IPS-NIHi11 (cell line): ENCODE measurements around the gene CHST9.
"Not testable (repeated sequence)": the region's sequence is repeated elsewhere in the genome, so short reads cannot be mapped to it uniquely, and the experiment has no call there.

ENCODE experiments used
- DNase-seq: peaks from one replicate; pipeline ENCODE4 v3.0.0; 2012; ENCODE audit warnings: mixed read lengths, low spot score

CHST9 gene

DNA sequence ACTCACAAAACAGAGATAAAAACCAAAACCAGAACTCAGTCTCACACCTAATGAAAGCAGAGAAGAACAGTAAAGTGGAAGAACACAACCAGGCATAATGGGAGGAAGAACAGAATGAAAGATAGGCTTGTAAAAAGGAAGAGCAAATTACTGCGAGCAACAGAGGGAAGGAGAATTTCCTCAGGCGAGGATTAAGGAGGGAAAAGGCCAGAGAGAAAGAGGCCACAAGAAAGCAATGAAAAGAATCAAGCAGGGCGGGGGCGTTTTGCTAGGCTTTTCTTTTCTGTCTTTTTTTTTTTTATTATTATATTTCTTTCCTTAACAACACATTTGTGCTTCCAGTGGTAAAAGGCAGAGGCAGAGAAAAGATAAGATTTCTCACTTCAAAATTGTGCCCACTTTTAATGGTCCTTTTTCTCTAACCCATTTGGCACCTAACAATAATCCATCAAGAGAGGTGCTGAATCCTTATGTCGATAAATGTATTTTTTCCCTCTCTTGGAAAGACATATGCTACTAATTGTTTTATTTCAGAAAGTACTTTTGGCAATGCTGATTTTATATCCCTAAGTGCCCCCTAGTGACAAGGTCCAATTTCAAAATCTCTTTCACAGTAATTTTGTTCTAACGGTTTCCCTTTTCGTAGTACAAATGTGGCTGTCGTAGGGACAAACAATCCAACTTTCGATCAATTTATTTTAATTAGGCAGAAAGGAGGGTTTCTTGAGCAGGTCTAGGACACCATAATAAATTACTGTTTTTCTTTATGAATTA, 180.9 kb downstream of the CHST9 start:
- no peak for DNase-seq

DNA sequence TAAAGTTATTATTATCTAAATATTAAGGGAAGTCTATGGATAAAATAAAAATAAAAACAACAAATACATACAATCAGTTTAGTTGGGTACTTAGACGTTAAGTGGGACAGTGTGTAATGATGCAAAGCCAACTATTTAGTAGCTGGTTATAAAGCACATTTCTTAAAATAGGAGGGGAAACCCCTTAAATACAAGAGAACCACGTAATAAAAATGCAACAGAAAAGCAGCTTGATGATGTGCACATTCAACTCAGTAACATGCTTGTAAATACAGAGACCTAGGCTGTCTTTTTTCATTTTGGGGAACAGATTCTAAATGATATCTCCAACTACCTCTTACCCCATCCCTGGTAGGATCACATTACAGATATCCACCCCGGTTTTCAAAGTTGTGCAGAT, 185.3 kb downstream of the CHST9 start:
- DNase-seq = no peak

DNA sequence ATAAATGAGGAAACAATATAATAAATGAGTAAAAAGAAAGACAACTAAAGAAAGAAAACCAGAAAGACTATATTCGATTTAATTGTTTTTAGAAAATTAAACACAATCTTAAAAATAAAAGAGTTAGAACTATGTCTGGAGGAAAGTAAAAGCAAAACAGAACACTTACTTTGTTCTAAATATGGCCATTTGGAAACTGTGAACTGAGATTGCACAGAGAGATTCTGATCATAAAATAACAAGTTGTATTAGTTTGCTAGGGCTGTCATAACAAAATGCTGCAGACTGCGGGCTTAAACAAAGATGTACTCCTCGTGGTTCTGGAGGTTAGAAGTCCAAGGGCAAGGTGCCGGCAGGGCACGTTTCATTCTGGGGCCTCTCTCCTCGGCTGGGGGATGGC, 191.5 kb downstream of the CHST9 start:
- no peak for DNase-seq

DNA sequence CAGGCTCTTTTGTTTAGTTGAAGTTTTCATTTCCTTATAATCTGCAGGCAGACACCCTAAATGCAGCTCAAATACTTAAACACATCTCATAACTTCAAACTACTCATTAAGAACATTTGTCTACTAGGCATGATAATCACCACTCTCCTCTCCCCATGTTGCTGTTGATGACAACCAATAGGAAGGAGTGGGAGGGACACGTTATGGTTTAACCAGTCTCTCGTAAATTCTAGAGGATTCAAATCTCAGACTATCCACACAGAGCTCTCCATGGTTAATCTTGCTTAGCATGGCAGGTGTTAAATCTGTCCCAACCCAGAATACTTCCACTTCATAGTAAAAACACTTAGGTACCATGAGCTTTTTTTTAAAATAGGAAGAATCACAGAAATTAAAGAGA, 192.2 kb downstream of the CHST9 start:
- DNase-seq = no peak

DNA sequence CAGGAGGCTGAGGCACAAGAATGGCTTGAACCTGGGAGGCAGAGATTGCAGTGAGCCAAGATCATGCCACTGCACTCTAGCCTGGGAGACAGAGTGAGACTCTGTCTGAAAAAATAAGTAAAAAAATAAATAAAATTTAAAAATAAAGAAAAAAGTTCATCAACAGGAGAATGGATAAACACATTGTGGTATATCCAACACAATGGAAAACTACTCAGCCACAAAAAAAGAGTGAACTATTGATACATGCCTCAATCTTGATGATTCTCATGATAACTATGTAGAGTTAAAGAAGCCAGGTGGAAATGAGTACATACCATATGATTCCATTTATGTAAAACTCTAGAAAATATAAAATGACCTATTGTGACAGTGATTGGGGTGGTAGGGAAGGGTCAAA, 195.3 kb downstream of the CHST9 start:
- DNase-seq = no peak

DNA sequence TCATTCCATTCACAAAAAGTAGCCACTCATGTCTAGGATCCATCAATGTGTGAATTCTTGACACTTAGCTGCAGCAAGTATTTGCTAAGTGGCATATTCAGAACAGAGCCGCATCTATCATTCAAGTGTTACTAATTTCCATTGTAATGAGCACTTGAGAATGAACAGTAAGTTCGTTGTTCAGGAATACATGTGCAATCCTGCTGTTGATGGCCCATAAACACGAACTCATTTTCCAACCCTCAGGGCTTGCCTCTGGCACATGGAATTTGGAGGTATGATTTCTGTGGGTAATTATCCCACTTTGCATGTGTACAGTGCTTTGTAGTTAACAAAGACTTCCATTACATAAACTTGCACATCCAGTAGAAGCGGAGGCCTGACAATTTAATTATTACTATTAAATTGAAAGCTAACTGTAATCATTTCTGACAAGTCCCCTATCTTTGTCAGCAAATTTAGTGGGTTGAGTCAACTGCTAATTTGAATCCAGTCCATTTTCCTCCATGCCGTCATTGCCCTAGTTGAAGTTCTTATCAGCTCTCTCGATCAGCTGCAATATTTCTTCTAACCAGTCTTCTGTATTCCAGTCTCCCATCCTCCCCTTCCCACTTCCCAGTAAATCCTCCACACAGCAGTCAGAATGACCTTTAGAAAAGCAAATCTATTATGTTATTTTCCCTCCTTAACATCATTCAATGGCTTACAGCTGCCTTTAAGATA, 203.6 kb downstream of the CHST9 start:
- no peak for DNase-seq

DNA sequence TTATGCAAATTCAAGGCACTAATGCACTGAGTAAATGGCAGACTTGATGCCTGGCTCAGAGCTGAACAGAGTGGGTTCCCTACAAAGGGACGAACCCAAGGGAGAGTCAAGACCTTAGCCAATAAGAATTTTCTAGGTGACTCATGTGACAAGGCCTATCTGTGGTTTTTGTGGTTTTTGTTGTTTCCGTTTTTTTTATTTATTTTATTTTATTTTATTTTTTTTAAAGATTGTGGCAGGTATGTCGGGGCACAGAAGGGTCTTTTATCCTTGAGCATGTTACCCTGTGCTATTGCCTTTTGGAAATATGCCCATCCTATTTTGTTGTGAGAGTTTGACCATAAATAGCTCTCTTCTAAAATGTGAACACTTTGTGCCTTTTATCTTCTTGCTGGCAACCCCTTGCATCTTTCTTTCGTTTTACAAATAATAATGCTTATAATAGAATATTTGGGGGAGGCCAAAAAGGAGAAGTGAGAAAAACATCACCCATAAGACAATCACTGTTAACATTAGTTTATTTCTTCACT, 206.2 kb downstream of the CHST9 start:
- DNase-seq = no peak

DNA sequence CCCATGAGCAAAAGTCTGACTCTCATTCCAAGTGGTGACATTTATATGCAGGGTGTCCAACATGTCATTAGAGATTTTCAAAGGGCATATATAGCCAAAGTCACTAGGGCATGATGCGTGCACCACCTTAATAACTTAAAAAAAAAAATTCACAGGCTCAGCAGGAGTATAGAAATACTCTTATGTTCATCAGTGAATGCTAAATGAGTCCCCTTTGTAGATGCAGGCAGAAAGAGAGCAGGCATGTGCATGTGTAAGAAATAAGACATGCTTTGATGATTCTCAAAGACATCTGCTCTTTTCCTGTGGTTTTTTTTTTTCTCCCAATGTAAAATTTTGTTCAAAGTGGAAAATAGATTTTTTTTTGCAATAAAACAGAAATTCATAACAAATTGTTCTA, 207.3 kb downstream of the CHST9 start:
- DNase-seq = no peak

DNA sequence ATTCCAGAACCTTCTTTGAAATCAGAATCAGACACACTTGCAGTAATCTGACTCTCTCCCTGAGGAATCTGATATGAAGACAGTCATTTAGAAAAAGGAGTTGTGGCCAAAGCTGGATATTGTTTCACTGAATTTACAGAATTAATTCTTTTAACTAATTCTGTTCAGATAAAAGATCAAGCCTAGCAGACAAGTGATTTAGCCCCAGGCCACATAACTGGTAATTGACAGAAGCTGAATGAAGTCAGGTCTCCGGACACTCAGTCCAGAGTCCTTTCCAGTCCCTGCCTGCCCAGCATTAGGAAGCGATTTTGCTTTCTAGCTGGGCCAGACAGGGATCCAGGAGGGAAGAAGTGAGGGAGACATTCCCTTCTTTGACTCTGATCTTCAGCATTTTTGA, 208.9 kb downstream of the CHST9 start:
- DNase-seq = no peak

DNA sequence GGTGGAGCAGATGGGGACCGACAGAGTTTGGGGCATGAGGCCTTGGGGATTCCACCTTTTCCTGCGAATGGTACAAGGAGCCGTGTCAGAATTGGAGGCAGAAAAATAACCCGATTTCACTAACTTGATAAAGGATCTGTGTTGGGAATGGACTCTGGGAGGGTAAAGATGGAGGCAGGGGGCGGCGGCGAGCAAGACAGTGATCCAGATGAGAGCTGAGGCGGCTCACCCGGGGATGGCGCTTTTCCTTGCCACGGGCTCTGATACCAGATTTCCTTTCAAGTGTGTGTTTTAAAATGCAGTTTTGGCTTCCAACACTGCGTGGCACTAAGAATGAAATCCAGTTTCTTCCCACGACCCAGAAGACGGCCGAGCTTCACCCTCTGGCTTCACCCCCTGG, 212.6 kb downstream of the CHST9 start:
- not testable (repeated sequence) for DNase-seq

DNA sequence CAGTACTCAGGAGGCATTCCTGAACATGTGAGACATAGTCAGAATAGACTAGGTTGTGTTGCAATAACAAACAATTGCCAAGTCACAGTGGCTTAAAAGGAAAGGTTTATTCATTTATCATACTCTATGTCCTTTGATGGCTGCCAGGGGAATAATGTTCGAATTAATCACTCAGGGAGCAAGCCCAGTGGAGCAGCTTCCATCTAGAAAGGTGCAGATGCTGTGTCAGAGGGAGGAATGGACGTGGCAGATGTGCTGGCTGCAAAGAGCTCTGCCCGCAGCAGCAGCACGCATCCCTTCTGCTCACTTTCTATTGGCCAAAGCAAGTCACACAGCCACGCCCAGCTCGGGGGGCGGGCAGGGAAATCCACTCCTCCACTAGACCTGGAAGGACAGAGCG, 213.7 kb downstream of the CHST9 start:
- DNase-seq = peak; percentile 18

DNA sequence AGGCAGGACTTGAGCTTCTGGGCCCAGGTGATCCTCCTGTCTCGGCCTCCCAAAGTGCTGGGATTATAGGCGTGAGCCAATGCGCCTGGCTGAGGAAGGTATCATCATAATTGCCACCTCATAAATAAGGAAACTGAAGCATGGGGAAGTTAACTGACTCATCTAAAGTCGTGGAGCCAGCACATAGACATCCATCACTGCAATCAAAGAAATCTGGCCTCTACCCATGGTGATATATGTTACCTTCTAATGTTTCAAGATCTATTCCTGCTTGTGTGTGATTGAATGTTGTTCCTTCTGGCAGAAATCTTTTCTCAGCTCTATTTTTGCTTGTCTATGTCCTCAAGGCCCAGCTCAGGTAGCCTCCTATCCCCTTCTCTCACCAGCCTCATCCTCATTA, 214.5 kb downstream of the CHST9 start:
- DNase-seq = no peak

DNA sequence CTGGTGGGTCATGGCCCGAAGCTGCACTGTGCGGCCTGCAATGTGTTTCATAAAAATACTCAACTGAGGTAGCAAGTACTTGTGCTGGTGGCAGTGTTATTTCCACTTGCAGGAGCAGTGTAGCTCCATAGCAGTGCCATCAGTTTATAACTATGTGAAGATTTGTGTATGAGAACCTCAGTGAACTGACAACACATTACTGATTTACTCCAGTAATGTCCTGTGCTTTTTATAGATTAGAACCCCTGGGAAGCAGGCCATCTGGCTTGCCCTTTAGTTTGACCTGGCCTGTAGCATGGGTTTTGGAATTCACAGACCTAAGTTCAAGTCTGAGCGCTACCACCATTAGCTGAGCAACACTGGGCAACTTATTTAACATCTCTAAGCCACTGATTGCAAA, 219.9 kb downstream of the CHST9 start:
- DNase-seq = no peak

DNA sequence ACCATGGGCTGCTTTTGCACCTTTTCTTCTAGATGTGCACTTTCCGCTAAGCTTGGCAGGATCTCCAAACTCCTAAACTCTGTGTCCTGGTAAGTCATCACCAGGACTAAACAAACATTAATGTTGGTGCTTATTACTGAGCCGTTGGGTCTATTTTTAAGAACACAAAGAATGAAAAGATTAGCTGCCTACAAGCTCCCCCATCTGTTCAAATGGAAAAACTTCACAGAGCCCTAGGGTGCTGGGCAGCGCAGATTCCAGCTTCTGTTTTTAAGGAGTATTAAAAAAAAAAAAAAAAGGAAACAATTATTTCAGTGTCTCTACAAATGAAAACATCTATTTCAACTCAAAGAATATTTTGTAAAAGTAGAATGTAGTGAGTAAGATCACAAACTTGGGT, 221.8 kb downstream of the CHST9 start:
- no peak for DNase-seq

DNA sequence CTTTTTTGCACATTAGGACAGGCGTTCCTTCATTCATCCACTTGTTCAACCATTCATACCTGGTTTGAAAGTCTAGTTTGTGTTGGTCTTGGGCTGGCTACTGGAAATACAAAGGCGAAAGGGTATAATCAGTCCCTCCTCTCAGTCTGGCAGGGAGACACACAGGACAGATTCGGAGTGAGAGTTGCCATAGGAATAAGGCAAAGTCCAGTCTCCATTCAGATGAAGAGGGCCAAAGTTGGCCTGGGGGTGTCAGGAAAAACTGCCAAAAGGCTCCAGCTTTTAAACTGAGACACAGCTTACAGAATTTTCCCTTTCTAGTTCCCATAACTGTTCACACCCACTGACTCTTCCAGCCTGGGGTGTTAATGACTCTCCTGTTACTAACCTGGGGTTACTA, 223.3 kb downstream of the CHST9 start:
- no peak for DNase-seq

DNA sequence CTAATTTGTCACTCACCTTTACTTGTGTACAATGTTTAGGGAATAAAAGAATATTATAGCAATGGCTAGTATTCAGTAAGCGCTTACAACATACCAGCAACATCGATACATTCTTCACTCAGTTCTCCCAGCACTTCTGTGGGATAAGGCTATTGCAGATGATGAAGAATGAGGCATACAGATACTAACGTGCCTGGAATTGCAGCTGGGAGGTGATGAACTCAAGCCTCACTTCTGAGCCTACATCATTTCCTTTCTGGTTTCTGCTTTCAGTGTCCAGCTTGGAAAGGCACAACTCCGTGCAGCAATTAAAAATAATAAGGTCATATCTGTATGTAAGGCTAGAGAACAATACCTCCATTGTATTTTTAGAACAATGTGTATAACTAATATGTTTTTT, 224.2 kb downstream of the CHST9 start:
- DNase-seq = no peak

DNA sequence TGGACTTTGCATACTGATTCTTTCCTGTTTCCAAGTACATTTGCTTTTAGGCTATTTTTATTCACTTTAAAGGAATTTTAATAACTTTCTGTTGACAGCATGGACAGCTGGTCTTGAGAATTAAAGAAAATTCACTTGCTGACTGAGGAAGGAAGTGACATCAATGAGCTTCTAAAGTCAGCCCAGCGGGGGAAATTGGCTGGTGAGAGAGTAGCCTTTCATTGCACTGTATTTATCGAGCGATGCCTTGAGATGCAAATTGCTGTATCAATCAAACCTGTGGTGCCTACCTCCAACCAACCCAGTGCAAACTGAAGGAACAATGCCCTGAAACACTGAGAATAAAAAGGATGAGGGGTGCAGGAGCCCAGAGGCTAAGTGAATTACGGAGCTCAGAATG, 228.2 kb downstream of the CHST9 start:
- peak; percentile 73 for DNase-seq

DNA sequence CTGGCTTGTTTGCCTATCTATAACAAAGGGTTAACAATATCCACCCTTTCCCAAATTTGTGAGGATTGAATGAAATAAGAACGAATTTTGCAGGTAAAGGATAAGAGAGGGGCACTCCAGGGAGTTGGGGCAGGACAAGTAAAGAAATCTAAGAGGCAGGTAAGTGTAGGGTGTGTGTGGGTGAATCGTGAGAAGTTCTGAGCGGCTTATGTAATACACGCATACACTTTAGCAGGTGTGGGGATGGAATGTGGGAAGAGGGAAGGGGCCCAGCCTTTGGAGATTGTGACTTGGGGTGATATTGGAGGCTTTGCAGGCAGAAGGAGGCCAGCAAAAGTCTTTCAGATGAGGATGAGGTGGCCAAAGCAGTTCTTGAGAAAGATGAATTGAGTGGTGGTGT, 236.4 kb downstream of the CHST9 start:
- DNase-seq = no peak

DNA sequence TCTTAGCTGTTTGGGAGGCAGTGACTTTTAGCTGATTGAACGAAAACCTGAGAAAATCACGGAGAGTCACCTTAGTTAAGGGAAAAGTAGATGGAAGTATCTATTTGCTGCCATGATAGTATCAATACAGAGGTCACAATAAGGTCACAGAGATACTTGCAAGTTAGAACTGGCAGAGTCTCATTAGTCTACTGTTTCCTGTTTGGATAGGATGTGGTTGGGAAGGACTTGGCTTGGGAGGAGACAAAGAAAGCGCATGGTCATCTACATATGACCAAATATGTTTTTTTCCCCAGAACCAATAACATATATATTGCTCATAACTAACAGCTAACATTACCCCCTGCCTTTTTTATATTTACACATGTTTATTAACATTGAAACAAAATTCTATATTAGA, 241.2 kb downstream of the CHST9 start:
- DNase-seq = no peak

DNA sequence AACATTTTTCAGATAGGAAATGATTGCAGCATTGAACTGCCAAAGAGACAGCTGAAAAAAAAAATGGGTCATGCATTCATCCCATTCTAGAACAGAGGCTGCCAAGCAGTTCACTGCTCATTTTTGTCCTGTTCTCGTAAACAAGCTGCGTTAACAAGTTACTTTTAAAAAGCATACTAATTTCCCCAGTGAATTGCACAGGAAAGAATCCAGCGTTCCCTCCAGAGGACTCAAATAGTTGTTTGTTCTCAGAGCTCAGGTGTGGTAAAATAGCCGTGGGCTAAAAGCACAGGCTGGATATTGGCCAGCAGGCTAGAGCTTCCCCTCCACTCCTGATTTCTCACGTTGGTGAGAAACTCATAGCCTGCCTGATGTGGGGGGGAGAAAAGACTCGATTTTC, 243.5 kb downstream of the CHST9 start:
- DNase-seq = no peak

DNA sequence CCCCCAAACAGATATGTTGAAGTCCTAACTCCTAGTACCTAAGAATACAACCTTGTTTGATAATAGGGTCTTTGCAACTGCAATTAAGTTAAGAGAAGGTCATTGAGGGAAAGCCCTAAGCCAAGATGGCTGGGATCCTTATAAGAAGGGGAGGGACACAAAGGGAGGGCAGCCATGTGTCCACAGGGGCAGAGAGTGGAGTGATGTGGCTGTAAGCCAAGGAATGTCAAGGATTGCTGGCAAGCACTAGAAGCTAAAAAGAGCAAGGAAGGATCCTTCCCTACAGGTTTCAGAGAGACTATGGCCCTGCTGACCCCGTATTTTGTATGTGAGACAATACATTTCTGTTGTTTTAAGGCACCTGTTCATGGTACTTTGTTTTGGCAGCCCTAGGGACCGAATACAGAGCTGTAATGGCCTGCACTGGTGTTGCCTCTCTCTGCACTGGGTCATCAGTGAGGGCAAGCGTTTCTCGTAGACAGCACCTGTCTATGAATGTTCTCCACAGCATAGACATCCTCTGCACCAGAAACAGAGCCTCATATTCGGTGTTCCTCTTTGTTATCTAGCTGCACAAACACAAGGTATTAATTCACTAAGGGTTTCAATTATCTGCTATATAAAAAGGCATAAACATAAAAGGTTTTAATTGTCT, 244.2 kb downstream of the CHST9 start:
- no peak for DNase-seq

DNA sequence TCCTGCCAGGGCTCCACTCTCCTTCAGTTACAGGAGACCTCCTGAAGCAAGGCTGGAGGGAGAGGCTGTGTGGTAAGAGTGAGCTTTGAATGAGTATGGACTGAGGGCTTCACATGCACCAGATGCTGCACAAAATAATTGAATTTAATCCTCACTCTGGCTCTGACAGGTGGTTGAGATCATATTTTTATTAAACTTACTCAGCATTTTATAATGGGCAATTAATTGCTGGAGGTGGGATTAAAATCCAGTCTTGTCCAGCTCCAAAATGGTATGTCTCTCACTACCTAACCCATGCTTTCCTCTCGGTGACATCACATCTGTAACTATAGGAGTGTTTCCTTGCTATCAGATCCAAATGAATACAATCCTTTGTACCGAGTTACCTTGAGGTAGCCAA, 253.4 kb downstream of the CHST9 start:
- no peak for DNase-seq

DNA sequence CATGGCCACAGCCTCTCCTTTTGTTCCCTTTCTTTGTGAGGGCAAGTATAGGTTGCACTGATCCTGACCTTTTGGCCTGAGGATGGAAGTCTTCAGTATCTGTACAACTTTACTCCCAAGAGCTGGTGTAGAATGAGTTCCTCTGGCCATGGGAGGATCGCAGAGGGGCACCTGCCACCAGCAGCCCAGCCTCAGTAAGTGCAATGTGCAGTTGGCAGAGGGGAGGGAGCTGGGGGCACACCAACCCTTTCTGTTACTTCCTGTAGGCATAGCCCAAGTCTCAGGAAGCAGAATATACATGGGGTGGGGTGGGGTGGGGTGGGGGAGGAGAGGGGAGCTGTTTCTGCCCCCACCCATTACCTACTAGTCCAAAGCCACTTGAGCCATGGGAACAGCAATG, 254.5 kb downstream of the CHST9 start:
- DNase-seq = no peak
